Body of pancreas (tissue), 4 donors: Measurements from ENCODE around the gene ICE2. TPM values are rescaled to one million over a fixed set of nuclear protein-coding genes. Genes with fewer than 3 reads are reported as not detected.

Experiments
- ATAC-seq: fragments of 150-250 bp; one replicate; pipeline ENCODE4 v1.9.1; 2016
- DNase-seq, 4 donors: peaks; one replicate each; pipeline ENCODE4 v3.0.0-alpha.2; 2019
- H3K27ac ChIP-seq, 4 donors: fragments of 200-600 bp; sonication (generic); 1 replicate in 3 of 4; 2 replicates in 1 of 4; pipeline versions ENCODE4 v1.5.1 to v1.6.1; 2016 to 2019; ENCODE audit warnings: mild to moderate bottlenecking in 1 of 4, mixed read lengths in 1 of 4, moderate library complexity in 1 of 4
- H3K27me3 ChIP-seq, 2 donors: fragments of 200-600 bp; sonication (generic); one replicate each; pipeline ENCODE4 v1.6.0; 2016; ENCODE audit warnings: mild to moderate bottlenecking in 1 of 2
- H3K36me3 ChIP-seq, 2 donors: fragments of 200-600 bp; sonication (generic); replicated peaks in 1 of 2; 2 replicates each; pipeline ENCODE4 v1.5.1; 2016; ENCODE audit warnings: low read depth in 2 of 2; ENCODE audit not compliant: insufficient read depth in 1 of 2
- H3K4me1 ChIP-seq: fragments of 200-600 bp; sonication (generic); one replicate; pipeline ENCODE4 v1.6.0; 2016
- H3K4me3 ChIP-seq, 2 donors: fragments of 200-600 bp; sonication (generic); 1 replicate in 1 of 2; 2 replicates in 1 of 2; pipeline ENCODE4 v1.5.1; 2016 to 2019
- H3K9me3 ChIP-seq, 3 donors: fragments of 200-600 bp; sonication (generic); 1 replicate in 2 of 3; 2 replicates in 1 of 3; pipeline ENCODE4 v1.5.1; 2016
- CTCF ChIP-seq, 7 experiments: fragments of 450-650 bp in 4 of 7; fragments of 200-600 bp in 3 of 7; sonication (generic) in 3 of 7; IDR thresholded peaks; one replicate each; pipeline ENCODE4 v1.5.1; 2016 to 2019; ENCODE audit warnings: antibody characterized with exemption in 7 of 7
- POLR2A ChIP-seq, 3 donors: fragments of 450-650 bp; IDR thresholded peaks; one replicate each; pipeline ENCODE4 v1.6.1; 2016; ENCODE audit warnings: antibody characterized with exemption in 3 of 3, mild to moderate bottlenecking in 2 of 3
- WGBS, 2 donors: methylation state at CpG; one replicate each; pipeline ENCODE4 v1.1.5; 2017; 5-methylcytosine and 5-hydroxymethylcytosine counted together
- intact Hi-C: fragments of 100-400 bp; cut with DNase I; formaldehyde crosslinking; loops from one replicate; pipeline ENCODE4 v1.15.1; 2023
- small RNA-seq: library from RNA; depleted of rRNA; stranded (forward); fragments of <200 nt; gene quantifications from one replicate; pipeline ENCODE3, GENCODE V24; 2016
- total RNA-seq, 2 donors: library from RNA; depleted of rRNA; stranded (reverse); fragments of >200 nt; gene quantifications; one replicate each; pipeline ENCODE4 v1.1.0, GENCODE V29; 2016

ICE2 gene
- total RNA-seq, 2 donors from 2014 or later, result 20.1 to 24.4 TPM

GRCh38 chr15:60370105-60370868 lies 108.7 kb downstream of the ICE2 start:
- intact Hi-C loops, result no loop called here
- H3K9me3 ChIP-seq, result no peaks in the 10 kb centered on the region
- no peak for ATAC-seq
- TF ChIP-seq POLR2A (IDR thresholded peaks at IDR 0.05), result no peak
- TF ChIP-seq CTCF (IDR thresholded peaks at IDR 0.05), result no peak
- no peaks in the 10 kb centered on the region for H3K36me3 ChIP-seq
- H3K27ac ChIP-seq, result peak overlapping the region; percentile 16 to 81 (median 56)
- no peak overlapping the region for H3K4me3 ChIP-seq
- no peak for DNase-seq
- H3K4me1 ChIP-seq, result peaks cover 51% of the 10 kb centered on the region
- WGBS, 2 donors, result 69 to 76% methylated on average over 9 of the region's 9 CpGs
- H3K27me3 ChIP-seq, result no peaks in the 10 kb centered on the region

GRCh38 chr15:60369696-60370095 lies 109.2 kb downstream of the ICE2 start:
- 78 to 80% methylated on average over 5 of the region's 5 CpGs for WGBS, 2 donors
- intact Hi-C loops, result no loop called here
- peak overlapping the region in 3 of 4 donors; percentile 43 to 81 (median 69) for H3K27ac ChIP-seq
- H3K9me3 ChIP-seq, result no peaks in the 10 kb centered on the region
- DNase-seq (no peak), ATAC-seq (no peak)
- no peak for TF ChIP-seq CTCF (IDR thresholded peaks at IDR 0.05)
- TF ChIP-seq POLR2A (IDR thresholded peaks at IDR 0.05), result no peak
- no peaks in the 10 kb centered on the region for H3K36me3 ChIP-seq
- no peaks in the 10 kb centered on the region for H3K27me3 ChIP-seq
- H3K4me1 ChIP-seq, result peaks cover 45% of the 10 kb centered on the region
- no peak overlapping the region for H3K4me3 ChIP-seq

Small RNAs within 50 kb of the gene (small RNA-seq; reads per million reads assigned to genes)
- not detected for gene AC087385.3

Other genes with a start within 250 kb of the ICE2 start
- 100 to 1,000 TPM; 265 to 341 TPM for gene ANXA2, start 81.2 kb downstream of the ICE2 start, total RNA-seq